Uterus (tissue), 2 donors: Measurements from ENCODE around the gene LAT.
"Not testable (repeated sequence)": the region's sequence is repeated elsewhere in the genome, so short reads cannot be mapped to it uniquely, and the experiment has no call there.

Experiments used
- POLR2A ChIP-seq, 2 donors: fragments of 450-650 bp; IDR thresholded peaks; one replicate each; pipeline ENCODE4 v1.6.1; 2016; ENCODE audit warnings: antibody characterized with exemption in 2 of 2, mild to moderate bottlenecking in 1 of 2, moderate library complexity in 1 of 2
- TF ChIP-seq, protein P1 (sequence below), 4 experiments: fragments of 200-600 bp in 2 of 4; fragments of 450-650 bp in 2 of 4; sonication (generic) in 2 of 4; IDR thresholded peaks; one replicate each; pipeline ENCODE4 v1.5.1; 2016 to 2019; ENCODE audit warnings: antibody characterized with exemption in 4 of 4, mild to moderate bottlenecking in 2 of 4, moderate library complexity in 1 of 4

DNA sequence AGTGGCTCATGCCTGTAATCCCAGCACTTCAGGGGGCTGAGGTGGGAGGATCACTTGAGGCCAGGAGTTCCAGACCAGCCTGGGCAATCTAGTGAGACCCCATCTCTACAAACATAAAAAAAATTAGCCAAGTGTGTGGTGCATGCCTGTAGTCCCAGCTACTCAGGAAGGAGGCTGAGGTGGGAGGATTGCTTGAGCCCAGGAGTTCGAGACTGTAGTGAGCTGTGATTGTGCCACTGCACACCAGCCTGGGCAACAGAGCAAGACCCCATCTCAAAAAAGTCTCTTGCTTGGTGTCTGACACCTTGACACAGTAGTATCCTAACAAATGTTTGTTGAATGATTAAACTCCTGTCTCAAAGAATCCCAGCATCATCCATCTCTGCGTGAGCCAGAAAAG is 15.2 kb upstream of the LAT start:
- TF ChIP-seq, protein P1, sequence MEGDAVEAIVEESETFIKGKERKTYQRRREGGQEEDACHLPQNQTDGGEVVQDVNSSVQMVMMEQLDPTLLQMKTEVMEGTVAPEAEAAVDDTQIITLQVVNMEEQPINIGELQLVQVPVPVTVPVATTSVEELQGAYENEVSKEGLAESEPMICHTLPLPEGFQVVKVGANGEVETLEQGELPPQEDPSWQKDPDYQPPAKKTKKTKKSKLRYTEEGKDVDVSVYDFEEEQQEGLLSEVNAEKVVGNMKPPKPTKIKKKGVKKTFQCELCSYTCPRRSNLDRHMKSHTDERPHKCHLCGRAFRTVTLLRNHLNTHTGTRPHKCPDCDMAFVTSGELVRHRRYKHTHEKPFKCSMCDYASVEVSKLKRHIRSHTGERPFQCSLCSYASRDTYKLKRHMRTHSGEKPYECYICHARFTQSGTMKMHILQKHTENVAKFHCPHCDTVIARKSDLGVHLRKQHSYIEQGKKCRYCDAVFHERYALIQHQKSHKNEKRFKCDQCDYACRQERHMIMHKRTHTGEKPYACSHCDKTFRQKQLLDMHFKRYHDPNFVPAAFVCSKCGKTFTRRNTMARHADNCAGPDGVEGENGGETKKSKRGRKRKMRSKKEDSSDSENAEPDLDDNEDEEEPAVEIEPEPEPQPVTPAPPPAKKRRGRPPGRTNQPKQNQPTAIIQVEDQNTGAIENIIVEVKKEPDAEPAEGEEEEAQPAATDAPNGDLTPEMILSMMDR (IDR thresholded peaks at IDR 0.05) = not testable (repeated sequence)
- TF ChIP-seq POLR2A (IDR thresholded peaks at IDR 0.05) = not testable (repeated sequence)
